ENCODE measurements around the gene PRSS16. TPM values are rescaled to one million over a fixed set of nuclear protein-coding genes. Genes with fewer than 3 reads are reported as not detected.
"Not testable (repeated sequence)": the region's sequence is repeated elsewhere in the genome, so short reads cannot be mapped to it uniquely, and the experiment has no call there.

Gene PRSS16
- total RNA-seq, 4 donors from 2014 or later, result 12.8 to 32.0 (median 21.6) TPM

DNA sequence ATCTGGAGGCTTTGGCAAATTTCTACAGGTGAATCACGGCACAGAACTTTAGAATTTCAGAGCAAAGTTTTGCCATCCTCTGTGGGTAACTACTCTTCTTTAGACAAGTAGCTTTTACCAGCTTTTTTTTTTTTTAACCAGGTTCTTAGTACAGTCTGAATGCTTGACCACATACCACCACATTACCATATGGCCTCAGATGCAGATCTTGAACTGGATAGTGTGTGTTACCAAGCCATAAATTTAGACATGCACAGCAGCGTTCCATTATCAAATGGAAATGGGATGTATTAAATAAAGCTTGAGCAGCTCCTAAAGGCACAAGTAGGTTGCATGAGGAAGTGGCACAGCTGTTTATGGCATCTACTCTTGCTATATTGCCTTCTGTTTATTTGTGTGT, 38.3 kb upstream of the PRSS16 start:
- 79 to 88% methylated on average over 2 of the region's 2 CpGs for WGBS, 2 donors
- TF ChIP-seq POLR2A (IDR thresholded peaks at IDR 0.05), result no peak
- TF ChIP-seq, protein P1, sequence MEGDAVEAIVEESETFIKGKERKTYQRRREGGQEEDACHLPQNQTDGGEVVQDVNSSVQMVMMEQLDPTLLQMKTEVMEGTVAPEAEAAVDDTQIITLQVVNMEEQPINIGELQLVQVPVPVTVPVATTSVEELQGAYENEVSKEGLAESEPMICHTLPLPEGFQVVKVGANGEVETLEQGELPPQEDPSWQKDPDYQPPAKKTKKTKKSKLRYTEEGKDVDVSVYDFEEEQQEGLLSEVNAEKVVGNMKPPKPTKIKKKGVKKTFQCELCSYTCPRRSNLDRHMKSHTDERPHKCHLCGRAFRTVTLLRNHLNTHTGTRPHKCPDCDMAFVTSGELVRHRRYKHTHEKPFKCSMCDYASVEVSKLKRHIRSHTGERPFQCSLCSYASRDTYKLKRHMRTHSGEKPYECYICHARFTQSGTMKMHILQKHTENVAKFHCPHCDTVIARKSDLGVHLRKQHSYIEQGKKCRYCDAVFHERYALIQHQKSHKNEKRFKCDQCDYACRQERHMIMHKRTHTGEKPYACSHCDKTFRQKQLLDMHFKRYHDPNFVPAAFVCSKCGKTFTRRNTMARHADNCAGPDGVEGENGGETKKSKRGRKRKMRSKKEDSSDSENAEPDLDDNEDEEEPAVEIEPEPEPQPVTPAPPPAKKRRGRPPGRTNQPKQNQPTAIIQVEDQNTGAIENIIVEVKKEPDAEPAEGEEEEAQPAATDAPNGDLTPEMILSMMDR (IDR thresholded peaks at IDR 0.05), result no peak
- DNase-seq, result no peak
- Histone ChIP-seq H3K27me3 (peaks cover 12% of the 10 kb centered on the region), H3K4me1 (no peaks in the 10 kb centered on the region), H3K36me3 (no peaks in the 10 kb centered on the region), H3K9me3 (no peaks in the 10 kb centered on the region), H3K4me3 (replicated peaks in 1 of 3) (no peak overlapping the region), H3K27ac (no peak overlapping the region)
- intact Hi-C loops (cut with DNase I), result no loop called here

DNA sequence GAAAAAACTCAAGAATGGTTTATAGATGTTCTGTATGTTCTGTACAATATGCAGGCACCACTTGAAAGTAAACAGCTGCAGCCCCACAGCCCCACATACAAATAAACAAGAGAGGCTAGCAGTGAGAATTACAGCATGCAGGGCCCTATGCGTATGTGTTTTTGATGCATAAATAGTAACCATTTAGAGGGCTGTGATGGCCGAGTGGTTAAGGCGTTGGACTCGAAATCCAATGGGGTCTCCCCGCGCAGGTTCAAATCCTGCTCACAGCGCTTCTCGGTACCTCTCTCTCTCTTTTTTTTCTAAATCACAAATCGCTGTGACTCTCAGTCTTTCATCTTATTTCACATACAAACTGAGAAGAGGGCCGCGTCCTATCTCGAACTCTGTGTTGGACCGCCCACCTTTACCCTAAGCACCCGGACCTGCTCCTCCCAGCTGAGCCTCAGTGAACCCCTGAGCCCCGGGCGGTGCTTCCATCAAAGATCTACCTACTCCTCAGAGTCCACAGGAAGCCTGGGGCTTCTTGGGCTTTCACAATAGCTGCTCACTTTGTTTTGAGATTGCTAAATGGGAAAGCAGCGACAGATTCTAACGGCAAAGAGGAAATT, 37.7 kb upstream of the PRSS16 start:
- Histone ChIP-seq H3K27me3 (peaks cover 15% of the 10 kb centered on the region), H3K4me1 (no peaks in the 10 kb centered on the region), H3K9me3 (no peaks in the 10 kb centered on the region), H3K4me3 (replicated peaks in 1 of 3) (no peak overlapping the region), H3K36me3 (no peaks in the 10 kb centered on the region), H3K27ac (no peak overlapping the region)
- no peak for TF ChIP-seq POLR2A (IDR thresholded peaks at IDR 0.05)
- TF ChIP-seq, protein P1 (IDR thresholded peaks at IDR 0.05), result no peak
- DNase-seq, result no peak
- intact Hi-C loops (cut with DNase I), result no loop called here
- WGBS, 2 donors, result 72 to 79% methylated on average over 18 of the region's 18 CpGs

DNA sequence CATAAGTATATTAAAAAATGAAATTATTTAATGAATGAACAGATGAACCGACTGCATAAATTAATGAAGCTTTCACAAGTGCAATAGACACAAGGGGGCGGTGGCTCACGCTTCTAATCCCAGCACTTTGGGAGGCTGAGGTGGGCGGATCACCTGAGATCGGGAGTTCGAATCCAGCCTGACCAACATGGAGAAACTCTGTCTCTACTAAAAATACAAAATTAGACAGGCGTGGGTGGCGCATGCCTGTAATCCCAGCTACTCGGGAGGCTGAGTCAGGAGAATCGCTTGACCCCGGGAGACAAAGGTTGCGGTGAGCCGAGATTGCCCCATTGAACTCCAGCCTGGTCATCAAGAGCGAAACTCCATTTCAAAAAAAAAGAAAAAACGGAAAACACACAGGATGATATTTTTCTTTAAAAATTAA, 34.4 kb upstream of the PRSS16 start:
- DNase-seq; H3K36me3 ChIP-seq; H3K27ac ChIP-seq; H3K9me3 ChIP-seq; intact Hi-C loops (cut with DNase I); H3K4me3 ChIP-seq (replicated peaks in 1 of 3); H3K4me1 ChIP-seq: not testable (repeated sequence)
- WGBS, 2 donors, result 84 to 93% methylated on average over 15 of the region's 15 CpGs
- peaks cover 11% of the 10 kb centered on the region for H3K27me3 ChIP-seq

DNA sequence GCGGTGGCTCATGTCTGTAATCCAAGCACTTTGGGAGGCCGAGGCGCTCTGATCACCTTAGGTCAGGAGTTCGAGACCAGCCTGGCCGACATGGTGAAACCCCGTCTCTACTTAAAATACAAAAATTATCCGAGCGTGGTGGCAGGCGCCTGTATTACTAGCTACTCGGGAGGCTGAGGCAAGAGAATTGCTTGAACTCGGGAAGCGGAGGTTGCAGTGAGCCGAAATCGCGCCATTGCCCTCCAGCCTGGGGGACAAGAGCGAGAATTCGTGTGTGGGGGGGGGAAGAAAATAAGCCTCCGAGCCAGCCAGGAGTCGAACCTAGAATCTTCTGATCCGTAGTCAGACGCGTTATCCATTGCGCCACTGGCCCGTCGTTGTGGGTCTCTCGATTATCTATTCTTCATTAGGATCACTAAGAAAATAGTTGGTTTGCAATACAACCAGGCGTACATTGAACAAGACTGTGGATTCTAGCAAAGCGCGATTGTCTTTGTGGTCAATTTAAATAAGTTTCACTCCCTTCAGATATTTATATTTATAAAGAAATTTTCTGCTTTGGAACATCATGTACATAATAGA, 33.9 kb upstream of the PRSS16 start:
- 32 to 39% methylated on average over 28 to 29 of the region's 29 CpGs for WGBS, 2 donors
- Histone ChIP-seq H3K9me3 (no peaks in the 10 kb centered on the region), H3K4me3 (replicated peaks in 1 of 3) (no peak overlapping the region), H3K27ac (no peak overlapping the region), H3K27me3 (peaks cover 11% of the 10 kb centered on the region), H3K4me1 (no peaks in the 10 kb centered on the region), H3K36me3 (no peaks in the 10 kb centered on the region)
- intact Hi-C loops (cut with DNase I), result no loop called here
- no peak for TF ChIP-seq POLR2A (IDR thresholded peaks at IDR 0.05)
- TF ChIP-seq, protein P1 (IDR thresholded peaks at IDR 0.05), result no peak
- no peak for DNase-seq

DNA sequence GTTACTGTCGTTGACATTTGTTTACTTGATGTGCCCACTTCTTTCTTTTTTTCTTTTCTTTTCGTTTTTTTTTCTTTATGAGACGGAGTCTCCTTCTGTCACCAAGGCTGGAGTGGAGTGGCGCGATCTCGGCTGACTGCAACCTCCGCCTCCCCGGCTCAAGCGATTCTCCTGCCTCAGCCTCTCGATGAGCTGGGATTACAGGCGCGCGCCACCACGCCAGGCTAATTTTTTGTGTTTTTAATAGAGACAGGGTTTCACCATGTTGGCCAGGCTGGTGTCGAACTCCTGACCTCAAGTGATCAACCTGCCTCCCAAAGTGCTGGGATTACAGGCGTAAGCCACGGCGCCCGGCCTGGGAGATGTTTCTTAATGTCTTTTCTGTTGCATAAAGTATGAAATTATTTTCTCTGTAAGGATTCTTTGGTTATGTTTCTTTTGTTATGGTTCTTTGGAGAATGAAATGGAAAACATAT, 33.3 kb upstream of the PRSS16 start:
- H3K4me1 ChIP-seq, result no peaks in the 10 kb centered on the region
- H3K27me3 ChIP-seq, result peaks cover 11% of the 10 kb centered on the region
- intact Hi-C loops (cut with DNase I), result no loop called here

More for the DNA sequence above, 33.3 kb upstream of the PRSS16 start:
- 38 to 39% methylated on average over 19 of the region's 19 CpGs for WGBS, 2 donors
- no peaks in the 10 kb centered on the region for H3K36me3 ChIP-seq
- no peak overlapping the region for H3K27ac ChIP-seq
- H3K4me3 ChIP-seq (replicated peaks in 1 of 3), result no peak overlapping the region
- H3K9me3 ChIP-seq, result no peaks in the 10 kb centered on the region
- TF ChIP-seq POLR2A (IDR thresholded peaks at IDR 0.05), result no peak
- TF ChIP-seq, protein P1 (IDR thresholded peaks at IDR 0.05), result no peak
- no peak for DNase-seq

Measured in thyroid gland (tissue), 4 donors.